Measurements from ENCODE around the gene IP6K3.

The IP6K3 gene

DNA sequence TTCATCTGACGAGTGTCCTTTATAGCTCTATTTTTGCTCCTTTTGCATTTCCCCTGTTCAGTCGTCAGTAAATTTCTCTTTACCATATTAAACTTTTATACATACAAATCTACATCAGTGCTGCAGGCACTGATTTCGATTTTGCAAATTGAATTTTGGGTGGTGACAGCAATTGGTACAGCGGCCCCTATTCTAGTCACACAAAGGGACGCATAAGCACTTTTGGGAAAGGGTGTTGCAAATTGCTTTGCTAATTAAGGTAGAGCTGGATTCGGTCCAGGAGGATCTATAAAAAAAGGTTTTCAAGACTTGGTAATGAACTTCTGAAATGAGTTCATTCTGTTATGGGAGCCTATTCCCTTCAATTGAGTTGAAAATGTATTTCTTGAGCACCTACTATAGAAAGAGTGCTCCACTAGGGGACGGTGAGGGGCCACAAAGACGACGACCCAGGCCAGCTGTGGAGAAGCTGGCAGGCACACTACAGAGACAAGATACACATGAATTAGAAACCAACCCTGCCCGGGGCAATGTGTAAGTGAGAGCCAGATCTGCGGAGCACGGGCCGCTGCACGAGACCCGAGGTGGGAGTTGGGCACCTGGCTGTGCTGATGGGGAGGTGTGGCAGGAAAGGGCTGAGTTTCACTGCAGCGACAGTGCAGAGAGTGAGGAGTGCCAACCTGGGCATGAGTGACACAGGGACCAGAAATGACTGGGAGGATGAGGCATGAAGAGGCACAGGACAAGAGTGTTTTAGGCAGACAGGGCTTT, 40.6 kb downstream of the IP6K3 start:
- DNase-seq (ENCODE audit: low read depth, low spot score), result peak; percentile 63

DNA sequence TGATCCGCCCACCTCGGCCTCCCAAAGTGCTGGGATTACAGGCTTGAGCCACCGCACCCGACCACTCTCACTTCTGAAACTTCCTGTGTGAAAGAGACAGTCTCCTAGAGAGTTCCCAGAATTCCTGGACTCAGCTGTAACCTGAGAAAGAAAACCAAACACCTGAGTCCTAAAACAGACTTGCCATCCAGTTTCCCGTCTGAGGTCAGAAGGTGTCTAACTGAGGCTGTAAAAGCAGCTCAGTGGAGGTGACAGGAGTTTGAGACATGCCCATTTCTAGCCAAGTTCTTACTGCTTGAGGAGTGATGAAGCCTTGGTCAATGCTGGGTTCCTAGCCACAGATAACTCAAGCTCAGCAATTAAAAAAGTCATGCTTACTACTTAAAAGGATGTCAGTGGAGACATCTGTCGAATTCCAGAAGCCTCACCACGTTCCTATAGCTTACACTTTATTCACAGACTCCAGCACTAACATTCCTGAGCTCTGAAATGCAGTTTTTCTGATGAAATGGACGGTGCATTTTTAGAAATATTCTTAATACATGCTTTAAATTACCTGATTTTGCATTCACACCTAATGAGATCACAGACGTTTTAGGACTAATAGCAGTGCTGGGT, 41.3 kb downstream of the IP6K3 start:
- DNase-seq (ENCODE audit: low read depth, low spot score), result no peak

DNA sequence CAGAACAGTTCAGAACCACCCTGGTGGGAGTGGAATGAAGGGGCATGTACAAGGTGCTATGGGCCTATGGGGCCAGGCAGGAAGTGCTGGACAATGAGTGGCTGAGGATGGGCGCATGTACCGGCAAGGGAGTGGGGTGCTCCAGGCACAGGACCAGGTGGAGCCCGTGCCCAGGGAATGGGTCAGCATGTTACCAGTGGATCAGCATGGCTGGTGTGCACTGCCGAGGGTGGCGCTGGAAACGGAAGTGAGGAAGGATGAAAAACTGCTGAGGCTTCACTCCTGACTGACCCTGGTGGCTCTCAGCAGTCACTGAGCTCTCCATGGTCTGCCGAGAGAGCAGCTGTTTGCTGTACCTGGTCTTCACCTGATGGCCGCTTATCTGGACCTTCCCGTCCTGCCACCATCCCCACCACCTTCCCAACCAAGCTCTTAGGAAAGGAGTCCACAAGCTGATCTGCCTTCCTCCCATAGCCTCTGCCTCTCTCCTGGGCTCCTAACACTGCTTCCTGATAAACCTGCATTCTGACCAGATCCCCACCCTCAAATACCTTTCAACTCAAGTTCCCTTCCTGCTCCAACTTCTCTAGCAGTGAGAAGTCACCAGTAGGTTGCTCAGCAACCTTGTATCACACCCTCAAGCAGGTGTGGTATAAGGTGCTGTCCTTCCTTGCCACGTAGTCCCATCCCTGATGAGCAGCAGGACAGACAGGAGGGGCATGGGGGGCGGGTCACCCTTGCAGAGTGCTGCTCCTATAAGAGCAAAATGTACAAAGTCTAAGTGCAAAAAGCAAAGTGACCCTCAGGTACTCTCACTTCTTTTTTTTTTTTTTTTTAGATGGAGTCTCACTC, 42.3 kb downstream of the IP6K3 start:
- no peak for DNase-seq (ENCODE audit: low read depth, low spot score)

DNA sequence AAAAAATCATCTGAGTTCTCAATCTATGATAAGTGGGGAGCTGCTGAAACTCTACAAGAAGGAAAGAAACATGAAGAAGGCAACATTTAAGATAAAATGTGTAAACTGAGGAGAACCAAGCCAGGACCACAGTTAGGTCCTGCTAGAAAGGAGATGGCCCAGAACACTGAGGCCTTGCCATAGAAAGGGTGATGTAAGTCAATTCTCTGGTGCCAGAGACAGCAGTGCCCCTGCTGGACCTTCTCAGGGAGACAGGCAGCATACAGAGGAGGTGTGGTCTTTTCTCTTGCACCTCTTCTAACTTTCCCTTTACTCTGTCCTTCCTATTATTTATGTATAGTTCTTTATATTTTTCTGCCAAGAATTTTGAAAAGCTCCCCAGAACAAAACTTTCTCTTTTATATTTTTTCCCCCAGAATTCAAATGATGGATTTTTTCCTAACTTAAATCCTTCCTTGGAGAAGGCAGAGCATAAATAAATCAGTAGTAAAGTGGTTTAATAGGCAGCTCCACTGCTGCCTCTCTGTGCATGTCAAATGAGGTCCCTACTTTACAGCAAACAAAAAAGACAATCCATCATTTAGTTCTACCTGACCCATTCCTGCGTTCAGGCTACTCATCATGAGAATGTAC, 44.2 kb downstream of the IP6K3 start:
- no peak for DNase-seq (ENCODE audit: low read depth, low spot score)

DNA sequence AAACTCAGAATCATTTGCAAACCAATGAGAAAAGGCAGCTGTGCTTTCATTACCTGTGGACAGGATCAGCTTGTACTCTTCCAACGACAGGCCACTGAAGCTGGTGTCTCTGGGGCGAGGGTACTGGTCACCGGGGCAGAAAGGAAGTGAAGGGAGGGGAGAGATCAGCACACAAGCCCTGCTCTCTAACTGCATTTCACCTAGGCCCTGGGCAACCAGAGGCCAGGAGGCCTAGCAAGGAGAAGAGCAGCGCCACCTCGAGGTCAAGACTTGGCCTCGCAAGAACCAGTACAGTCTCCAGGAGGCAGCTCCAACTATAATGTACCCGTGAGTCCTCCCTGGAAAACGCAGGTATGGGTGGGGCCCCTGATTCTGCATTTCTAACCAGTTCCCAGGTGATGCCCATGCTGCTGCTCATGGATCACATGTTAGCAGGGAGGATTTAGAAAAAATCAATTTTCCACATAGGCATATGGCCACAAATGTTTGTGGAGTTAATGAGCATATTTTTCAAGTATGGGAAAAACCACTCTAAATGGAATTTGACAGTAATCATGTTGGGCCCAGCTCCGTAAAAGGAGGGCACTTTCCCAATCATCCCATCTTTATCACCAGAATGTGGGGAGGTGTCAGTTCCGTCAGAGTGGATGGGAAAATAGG, 46.2 kb downstream of the IP6K3 start:
- DNase-seq (ENCODE audit: low read depth, low spot score), result peak; percentile 85

DNA sequence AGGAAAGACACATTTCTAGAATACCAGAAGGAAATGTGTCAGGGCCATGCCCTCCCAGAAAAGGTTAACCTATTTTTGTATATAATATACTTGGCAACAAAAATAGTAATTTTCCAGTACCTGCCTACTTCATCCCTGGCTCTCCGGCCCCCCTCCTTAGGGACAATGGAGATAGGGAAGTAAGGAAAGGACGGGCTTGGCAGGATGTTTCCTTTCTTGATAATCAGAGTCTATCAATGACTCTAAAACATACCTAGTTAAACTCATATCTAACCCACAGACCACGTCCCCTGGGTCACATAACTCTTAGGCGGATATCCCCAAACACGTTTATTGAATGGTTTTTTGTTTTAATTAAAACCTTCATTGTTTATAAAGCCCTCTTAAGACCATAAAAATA, 47.0 kb downstream of the IP6K3 start:
- DNase-seq (ENCODE audit: low read depth, low spot score), result no peak

DNA sequence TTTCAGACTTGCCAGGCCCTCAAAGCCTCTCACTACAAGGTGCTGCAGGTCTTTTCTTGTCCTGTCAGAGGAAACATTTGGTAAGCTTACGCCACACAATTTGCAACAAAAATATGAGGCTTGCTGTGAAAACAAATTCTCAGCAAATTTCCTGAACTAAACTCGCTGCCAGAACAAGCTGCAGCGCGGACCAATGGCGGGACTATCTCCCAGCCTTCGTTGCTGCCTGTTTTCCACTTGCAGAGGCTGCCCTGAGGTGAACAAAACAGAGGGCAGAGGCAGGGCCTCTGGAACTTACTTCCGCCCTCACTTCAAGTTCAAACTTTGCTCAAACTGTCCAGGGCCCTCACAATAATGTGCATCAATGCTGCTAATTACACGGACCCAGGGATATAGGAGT, 47.6 kb downstream of the IP6K3 start:
- DNase-seq (ENCODE audit: low read depth, low spot score), result no peak

DNA sequence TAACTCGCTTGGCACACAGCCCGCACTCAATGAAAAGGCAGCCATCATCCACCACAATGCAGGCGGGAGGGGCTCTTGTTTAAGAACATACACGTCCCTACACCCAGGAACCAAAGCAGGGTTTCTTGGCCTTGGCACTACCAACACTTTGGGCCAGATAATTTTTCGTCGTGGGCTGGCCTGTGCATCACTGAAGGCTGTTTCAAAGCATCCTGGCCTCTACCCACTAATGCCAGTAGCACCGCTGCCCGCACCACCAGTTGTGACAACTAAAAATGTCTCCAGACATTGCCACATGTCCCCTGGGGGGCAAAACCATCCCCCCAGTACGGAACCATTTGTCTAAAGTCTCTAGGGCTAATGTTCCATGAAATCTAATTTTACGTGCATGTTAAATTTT, 48.2 kb downstream of the IP6K3 start:
- DNase-seq (ENCODE audit: low read depth, low spot score), result no peak

DNA sequence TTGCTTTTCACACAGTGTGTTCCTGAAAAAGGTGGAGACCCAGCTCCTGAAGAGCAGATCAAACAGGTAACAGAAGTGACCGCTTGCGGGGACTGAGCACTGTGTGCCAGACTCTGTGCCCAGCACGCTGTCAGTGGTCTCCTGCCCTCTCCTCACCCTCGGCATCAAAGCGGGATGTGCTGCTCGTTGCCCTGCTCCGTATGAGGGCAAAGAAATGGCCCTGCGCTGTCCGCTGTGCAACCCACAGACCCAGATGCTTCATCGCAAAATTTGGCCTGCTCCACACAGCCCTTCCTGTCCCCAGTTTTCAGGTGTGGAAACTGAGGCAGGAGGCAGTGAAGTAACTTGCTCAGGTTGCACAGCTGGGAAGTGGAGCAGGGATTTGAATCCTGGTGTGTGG, 48.9 kb downstream of the IP6K3 start:
- DNase-seq (ENCODE audit: low read depth, low spot score), result no peak

DNA sequence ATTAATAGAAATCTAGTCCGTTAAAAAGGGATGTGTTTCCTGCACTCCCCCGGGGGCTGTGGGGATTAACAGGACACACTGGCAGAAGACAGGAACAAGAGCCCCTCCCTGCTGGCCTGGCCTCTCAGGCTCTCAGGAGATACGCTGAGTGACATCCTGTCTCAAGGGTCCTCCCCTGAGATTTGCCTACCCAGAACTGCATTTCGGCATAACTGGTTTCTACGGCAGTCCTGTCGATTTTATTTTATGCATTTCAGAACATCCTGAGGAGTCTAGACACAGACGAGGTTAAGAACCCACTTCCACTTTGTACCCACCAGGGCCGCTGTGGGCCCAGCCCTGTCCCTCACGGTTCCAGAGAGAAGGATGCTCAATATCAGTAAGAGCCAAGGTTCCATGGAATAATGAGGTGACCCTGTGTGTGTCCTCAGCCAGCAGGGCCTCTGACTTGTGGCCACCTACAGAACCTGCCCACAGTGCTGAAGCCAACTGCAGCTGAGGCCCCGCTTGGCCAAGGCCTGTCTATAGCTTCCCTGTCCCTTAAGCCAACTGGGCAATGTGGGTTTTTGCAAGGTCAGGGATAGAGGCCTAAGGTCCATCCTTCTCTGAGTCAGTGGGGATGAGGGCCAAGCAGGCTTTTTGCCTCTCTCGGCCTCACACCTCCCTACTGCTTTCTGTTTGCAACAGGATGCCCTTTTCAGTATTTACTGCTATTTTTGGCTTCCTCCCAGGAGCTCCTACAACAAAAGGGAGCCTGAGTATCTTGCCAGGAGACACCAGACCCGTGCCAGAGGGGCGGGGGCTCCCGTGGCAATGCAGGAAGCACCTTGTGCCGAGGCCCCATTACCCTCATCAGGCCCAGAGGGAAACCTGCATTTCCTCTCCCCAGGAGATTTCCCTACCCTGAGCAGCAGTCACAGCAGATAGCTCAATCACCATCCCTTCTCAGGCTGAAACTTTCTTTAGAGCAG, 49.9 kb downstream of the IP6K3 start:
- DNase-seq (ENCODE audit: low read depth, low spot score), result no peak

DNA sequence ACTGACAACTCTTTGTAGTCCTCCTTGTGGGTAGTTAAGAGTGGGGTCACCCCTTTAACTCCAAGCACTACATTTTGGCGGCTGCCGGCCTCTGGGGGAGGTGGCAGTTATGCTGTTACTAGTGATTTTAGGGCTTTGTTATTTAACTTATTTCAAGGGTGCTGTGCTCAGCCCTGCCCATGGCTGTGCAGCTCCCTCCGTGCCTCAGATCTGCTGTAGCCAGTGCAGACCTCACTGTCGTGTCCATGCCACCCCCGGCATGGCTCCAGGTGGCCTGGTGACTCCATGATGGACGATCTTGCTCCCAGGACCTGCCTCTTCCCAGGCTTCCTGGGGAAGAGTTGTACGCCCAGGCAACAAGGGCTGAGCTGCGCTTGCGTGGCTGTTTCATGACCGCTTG, 50.6 kb downstream of the IP6K3 start:
- no peak for DNase-seq (ENCODE audit: low read depth, low spot score)

DNA sequence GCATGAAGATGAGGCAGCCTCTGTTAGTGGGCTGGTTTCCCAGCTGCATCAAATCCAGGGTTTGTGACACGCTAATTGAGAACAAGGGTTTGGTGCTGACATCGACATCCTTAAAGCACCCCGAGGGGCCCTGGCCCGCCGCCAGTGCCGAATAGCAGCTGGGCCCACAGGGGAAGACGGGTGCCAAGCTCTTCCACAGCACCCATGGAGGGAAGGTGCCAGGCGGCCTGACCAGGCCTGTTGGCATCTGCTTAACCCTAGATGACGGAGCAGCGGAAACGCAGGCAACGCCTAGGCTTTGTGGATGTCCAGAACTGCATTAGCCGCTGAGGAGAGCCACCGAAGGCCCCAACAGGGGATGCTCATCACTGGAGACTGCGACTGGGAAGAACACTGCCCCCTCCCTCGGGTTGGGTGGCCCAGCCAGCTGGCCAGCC, 51.2 kb downstream of the IP6K3 start:
- DNase-seq (ENCODE audit: low read depth, low spot score), result no peak

DNA sequence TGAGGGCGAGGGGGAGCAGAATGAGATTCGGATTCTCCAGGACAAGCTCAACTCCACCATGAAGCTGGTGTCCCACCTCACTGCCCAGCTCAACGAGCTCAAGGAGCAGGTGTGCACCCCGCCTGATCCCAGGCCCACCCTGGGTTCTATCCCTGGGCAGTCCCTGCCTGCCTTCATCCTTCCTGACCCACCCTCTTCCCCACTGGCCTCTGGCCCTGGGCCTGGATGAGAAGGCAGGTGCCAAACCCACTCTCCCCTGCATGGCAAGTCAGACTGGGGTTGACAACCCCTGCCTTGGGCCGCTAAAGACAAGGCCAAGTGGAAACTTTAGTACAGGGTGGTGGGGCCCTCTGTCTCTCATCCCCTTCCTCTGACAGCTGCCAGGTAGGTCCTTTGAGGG, 51.7 kb downstream of the IP6K3 start:
- no peak for DNase-seq (ENCODE audit: low read depth, low spot score)

DNA sequence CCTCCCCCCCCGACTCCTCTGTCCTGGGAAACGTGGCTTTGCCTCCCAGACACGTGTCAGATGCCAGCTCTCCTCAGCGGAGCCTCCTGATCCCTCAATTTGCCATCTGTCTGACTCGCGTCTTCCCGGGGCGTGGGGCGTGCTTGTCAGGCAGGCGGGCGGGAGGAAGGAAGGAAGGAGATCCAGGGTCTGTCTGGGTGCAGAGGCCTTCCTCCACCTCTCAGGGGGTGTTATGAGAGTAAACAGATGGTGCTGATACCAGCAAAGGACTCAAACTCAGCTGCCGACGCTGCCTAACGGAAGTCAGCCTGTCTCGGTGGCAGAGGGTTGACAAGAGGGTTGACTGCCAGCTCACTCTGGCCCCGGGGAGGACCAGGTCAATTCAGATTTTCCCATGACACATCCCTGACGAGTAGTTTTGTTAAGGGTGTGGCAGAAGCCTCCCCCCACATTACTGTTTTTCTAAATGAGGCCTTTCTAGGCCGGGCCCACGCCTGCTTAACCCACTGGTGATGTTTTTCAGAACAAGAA, 52.2 kb downstream of the IP6K3 start:
- no peak for DNase-seq (ENCODE audit: low read depth, low spot score)

DNA sequence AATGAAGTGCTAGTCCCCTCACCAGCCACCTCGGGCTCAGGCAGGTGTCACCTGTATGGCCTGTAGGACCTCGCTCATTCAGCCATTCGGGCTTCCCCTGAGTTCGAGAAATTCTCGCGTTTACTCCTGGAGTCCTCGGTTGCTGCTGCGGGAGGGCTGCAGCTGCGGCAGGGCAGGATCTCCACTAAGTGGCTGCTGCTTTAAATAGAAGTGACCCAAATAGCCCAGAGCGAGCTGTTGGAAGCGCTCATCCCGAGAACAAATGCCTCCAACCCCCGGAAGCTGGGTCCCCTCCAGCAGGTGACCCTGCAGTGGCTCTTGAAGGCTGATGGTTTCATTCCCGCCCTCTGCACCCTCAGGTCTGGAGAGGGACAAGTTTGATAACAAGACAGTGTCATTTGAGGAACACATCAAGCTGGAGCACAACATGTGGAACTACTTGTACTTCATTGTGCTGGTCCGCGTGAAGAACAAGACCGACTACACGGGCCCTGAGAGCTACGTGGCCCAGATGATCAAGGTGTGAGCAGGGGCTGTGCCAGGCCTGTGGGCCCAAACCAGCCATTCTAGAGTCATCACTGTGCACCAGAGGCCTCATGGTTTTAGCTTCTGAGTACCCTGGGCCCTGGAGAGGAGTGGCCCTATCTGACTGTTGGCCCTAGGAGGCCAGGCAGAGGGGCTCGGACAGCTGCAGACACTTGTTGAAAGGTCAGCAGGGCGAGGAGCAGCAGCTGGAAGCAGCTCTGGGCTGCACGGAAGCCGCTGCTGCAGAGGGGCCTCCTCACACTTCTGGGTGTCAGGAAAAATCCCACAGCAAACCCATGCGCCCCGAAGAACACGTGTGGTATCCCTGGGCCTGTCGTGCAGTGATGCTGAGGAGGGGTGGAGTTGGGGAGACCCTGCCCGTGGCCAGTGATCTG, 53.3 kb downstream of the IP6K3 start:
- no peak for DNase-seq (ENCODE audit: low read depth, low spot score)

DNA sequence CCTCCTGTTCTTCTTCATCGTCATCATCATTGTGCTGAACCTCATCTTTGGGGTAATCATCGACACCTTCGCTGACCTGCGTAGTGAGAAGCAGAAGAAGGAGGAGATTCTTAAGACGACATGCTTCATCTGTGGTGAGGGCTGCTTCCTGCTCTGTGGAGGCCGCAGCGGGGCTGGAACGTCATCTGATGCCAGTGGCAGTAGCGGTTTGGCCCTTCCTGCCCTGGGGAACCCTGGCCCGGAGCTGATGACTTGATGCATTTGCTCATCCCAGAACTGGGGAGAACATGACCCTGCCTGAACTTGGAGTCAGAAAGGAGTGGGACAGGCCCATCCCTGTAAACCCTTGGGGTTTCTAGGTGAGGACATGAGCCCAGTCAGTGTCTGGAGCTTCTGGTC, 53.9 kb downstream of the IP6K3 start:
- no peak for DNase-seq (ENCODE audit: low read depth, low spot score)

DNA sequence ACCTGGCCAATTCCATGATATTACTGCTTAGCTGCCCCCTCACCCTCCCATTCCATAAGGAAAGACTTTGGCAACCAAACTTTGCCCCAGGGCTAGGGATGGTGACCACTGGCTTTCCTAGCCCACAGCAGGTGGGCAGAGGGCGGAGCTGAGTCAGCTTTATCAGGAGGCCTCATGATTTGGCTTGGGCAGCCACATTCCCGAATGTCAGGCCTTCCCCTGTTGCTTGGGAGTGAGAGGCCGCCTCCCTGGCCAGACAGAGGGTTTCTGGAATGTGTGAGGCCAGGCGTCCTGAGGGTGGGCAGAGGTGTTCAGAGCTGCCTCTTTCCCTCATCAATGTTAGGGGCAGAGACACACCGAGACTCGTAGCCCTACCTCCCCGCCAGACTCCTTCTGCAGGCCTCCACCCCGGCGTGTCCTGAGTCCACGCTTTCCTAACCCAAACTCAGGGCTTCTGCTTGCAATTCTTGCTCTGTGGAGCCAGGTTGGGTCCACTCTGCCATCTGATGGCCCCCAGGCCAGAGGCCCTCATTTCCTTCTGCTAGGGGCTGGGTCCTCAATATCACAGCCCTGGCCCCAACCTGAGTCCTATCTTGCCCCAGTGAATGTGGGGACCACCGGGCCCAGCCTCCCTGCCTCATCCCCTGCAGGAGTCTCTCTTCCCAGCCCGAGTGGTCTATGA, 54.5 kb downstream of the IP6K3 start:
- peak; percentile 87 for DNase-seq (ENCODE audit: low read depth, low spot score)

DNA sequence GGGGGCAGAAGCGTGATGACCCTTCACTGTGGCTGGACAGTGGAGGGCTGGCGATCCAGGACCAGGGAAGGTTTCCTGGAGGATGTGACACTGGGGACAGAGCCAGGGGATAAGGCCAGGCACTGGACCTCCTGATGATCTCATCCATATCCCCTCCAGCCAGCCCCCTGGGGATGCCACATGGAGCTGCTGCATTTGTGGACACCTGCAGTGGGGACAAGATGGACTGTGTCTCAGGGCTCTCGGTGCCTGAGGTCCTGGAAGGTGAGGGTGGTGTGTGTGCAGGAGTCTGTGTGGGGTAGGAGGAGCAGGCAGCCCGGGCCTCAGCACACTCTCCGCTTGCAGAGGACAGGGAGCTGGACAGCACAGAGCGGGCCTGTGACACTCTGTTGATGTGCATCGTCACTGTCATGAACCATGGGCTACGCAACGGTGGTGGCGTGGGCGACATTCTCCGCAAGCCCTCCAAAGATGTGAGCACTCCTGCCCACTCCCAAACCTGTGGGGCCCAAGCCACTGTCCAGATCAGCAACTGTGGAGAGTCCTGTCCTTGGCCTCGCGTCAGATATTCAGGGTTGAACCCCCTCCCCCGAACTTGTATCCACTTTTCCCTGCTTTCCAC, 55.1 kb downstream of the IP6K3 start:
- DNase-seq (ENCODE audit: low read depth, low spot score), result no peak
